SK-N-SH (cell line): Measurements from ENCODE around the gene SYNPO2. TPM values are rescaled to one million over a fixed set of nuclear protein-coding genes. Genes with fewer than 3 reads are reported as not detected.

Experiments used
- CTCF ChIA-PET: fragments of 300-600, 350-600 bp; formaldehyde crosslinking; extraction: SDS; loops from one replicate; lab custom pipeline; 2021; lab: Yijun Ruan, JAX
- POLR2A ChIA-PET: fragments of 350-600 bp; sonication (Branson Sonifier 250); formaldehyde crosslinking; extraction: SDS; loops from one replicate; lab custom pipeline; 2020; ENCODE audit warnings: antibody characterized with exemption, inconsistent platforms; lab: Yijun Ruan, JAX
- DNase-seq: peaks from one replicate; pipeline ENCODE4 v3.0.0; 2012
- H2AFZ ChIP-seq: fragments of 200-600 bp; sonication (generic); 2 replicates; pipeline ENCODE4 v1.8.1; 2016; ENCODE audit warnings: antibody characterized with exemption, mild to moderate bottlenecking, low read depth
- H3F3A ChIP-seq: fragments of 200-600 bp; sonication (generic); replicated peaks from 2 replicates; pipeline ENCODE3; 2016; ENCODE audit warnings: antibody characterized with exemption, mild to moderate bottlenecking; ENCODE audit not compliant: insufficient read depth
- H3K27ac ChIP-seq, 2 experiments: fragments of 200-500 bp in 1 of 2; fragments of 200-600 bp in 1 of 2; sonication (Bioruptor generic) in 1 of 2; sonication (generic), shearing (Covaris generic) in 1 of 2; 2 replicates each; pipeline versions ENCODE4 v1.5.1 to v1.6.1; 2014 to 2016; ENCODE audit warnings: low read depth in 2 of 2, inconsistent platforms in 1 of 2, low read length in 1 of 2, mild to moderate bottlenecking in 1 of 2, mixed read lengths in 1 of 2
- H3K27me3 ChIP-seq: fragments of 200-600 bp; sonication (generic), shearing (Covaris generic); 2 replicates; pipeline ENCODE4 v1.6.1; 2016; ENCODE audit warnings: mixed run types; ENCODE audit not compliant: insufficient read depth
- H3K36me3 ChIP-seq, 2 experiments: fragments of 200-500 bp in 1 of 2; fragments of 200-600 bp in 1 of 2; sonication (Bioruptor generic) in 1 of 2; sonication (generic) in 1 of 2; replicated peaks in 1 of 2; 2 replicates each; pipeline versions ENCODE3 to v1.5.1; 2014 to 2016; ENCODE audit warnings: low read length in 1 of 2, mild to moderate bottlenecking in 1 of 2; ENCODE audit not compliant: insufficient read depth in 2 of 2, control insufficient read depth in 1 of 2
- H3K4me1 ChIP-seq, 2 experiments: fragments of 200-500 bp in 1 of 2; fragments of 200-600 bp in 1 of 2; sonication (Bioruptor generic) in 1 of 2; sonication (generic), shearing (Covaris generic) in 1 of 2; 2 replicates each; pipeline versions ENCODE4 v1.5.1 to v1.6.1; 2014 to 2016; ENCODE audit warnings: low read depth in 1 of 2, low read length in 1 of 2, mixed run types in 1 of 2; ENCODE audit not compliant: insufficient read depth in 2 of 2, control insufficient read depth in 1 of 2
- H3K4me2 ChIP-seq: fragments of 200-600 bp; sonication (generic), shearing (Covaris generic); 2 replicates; pipeline ENCODE4 v1.6.1; 2017; ENCODE audit warnings: mixed run types
- H3K4me3 ChIP-seq, 2 experiments: fragments of 200-500 bp in 1 of 2; fragments of 200-600 bp in 1 of 2; sonication (Bioruptor generic) in 1 of 2; sonication (generic), shearing (Covaris generic) in 1 of 2; 2 replicates each; pipeline versions ENCODE4 v1.5.1 to v1.8.1; 2014 to 2016; ENCODE audit warnings: low read depth in 2 of 2, inconsistent platforms in 1 of 2, low read length in 1 of 2, mild to moderate bottlenecking in 1 of 2, mixed read lengths in 1 of 2, moderate library complexity in 1 of 2
- H3K79me2 ChIP-seq: fragments of 200-600 bp; sonication (generic); 2 replicates; pipeline ENCODE4 v1.8.1; 2017; ENCODE audit warnings: mild to moderate bottlenecking; ENCODE audit not compliant: insufficient read depth
- H3K9ac ChIP-seq: fragments of 200-600 bp; sonication (generic); 2 replicates; pipeline ENCODE4 v1.6.1; 2017; ENCODE audit warnings: mixed run types
- H3K9me2 ChIP-seq: fragments of 200-600 bp; sonication (generic); 2 replicates; pipeline ENCODE4 v1.6.1; 2017; ENCODE audit warnings: mixed run types
- H3K9me3 ChIP-seq: fragments of 200-600 bp; sonication (generic); 2 replicates; pipeline ENCODE4 v1.6.1; 2017; ENCODE audit warnings: mixed run types, mild to moderate bottlenecking, moderate library complexity
- H4K20me1 ChIP-seq: fragments of 200-600 bp; sonication (generic); 2 replicates; pipeline ENCODE4 v1.6.1; 2017; ENCODE audit warnings: mild to moderate bottlenecking, mixed run types; ENCODE audit not compliant: insufficient read depth
- CHD2 ChIP-seq: fragments of 150-350 bp; IDR thresholded peaks from 2 replicates; pipeline ENCODE4 v1.6.1; 2018; ENCODE audit warnings: low read length; ENCODE audit not compliant: partially characterized antibody
- CTCF ChIP-seq: fragments of 200-600 bp; sonication (generic); IDR thresholded peaks from 2 replicates; pipeline ENCODE4 v1.6.1; 2017; ENCODE audit warnings: antibody characterized with exemption, mild to moderate bottlenecking, moderate library complexity
- EP300 ChIP-seq, 2 experiments: IDR thresholded peaks; 2 replicates each; pipeline versions ENCODE4 v1.4.0 to v1.6.1; 2012; ENCODE audit warnings: borderline replicate concordance in 1 of 2, low read depth in 1 of 2, low read length in 1 of 2
- FOXJ3 ChIP-seq: sonication (generic); formaldehyde crosslinking; IDR thresholded peaks from 2 replicates; pipeline ENCODE4 v1.5.1; 2020; ENCODE audit warnings: mild to moderate bottlenecking, missing genetic modification reagents
- FOXM1 ChIP-seq: IDR thresholded peaks from 2 replicates; pipeline ENCODE4 v1.4.0; 2012; ENCODE audit warnings: low read depth, mild to moderate bottlenecking
- GATA2 ChIP-seq: sonication (generic); formaldehyde crosslinking; IDR thresholded peaks from 2 replicates; pipeline ENCODE4 v1.5.0; 2020; ENCODE audit warnings: mild to moderate bottlenecking, missing genetic modification reagents
- MEF2A ChIP-seq: IDR thresholded peaks from 2 replicates; pipeline ENCODE4 v1.4.0; 2012; ENCODE audit warnings: low read depth, borderline replicate concordance
- MXI1 ChIP-seq: IDR thresholded peaks from 2 replicates; pipeline ENCODE4 v1.6.1; 2012; ENCODE audit warnings: mild to moderate bottlenecking, low read depth, low read length, improper control_type of control experiment
- PBX3 ChIP-seq: IDR thresholded peaks from 2 replicates; pipeline ENCODE4; 2012
- POLR2AphosphoS5 ChIP-seq: IDR thresholded peaks from 2 replicates; pipeline ENCODE4 v1.6.1; 2012; ENCODE audit warnings: low read depth, low read length
- REST ChIP-seq: IDR thresholded peaks from 2 replicates; pipeline ENCODE4 v1.6.1; 2012; ENCODE audit warnings: mild to moderate bottlenecking, low read depth, low read length, moderate library complexity
- SMC3 ChIP-seq: IDR thresholded peaks from 2 replicates; pipeline ENCODE4 v1.6.1; 2012; ENCODE audit warnings: low read depth, low read length, improper control_type of control experiment
- TEAD4 ChIP-seq: IDR thresholded peaks from 2 replicates; pipeline ENCODE4 v1.4.0; 2012; ENCODE audit warnings: mild to moderate bottlenecking, borderline replicate concordance; ENCODE audit not compliant: insufficient read depth
- USF1 ChIP-seq: IDR thresholded peaks from 2 replicates; pipeline ENCODE4 v1.4.0; 2012; ENCODE audit warnings: low read depth, borderline replicate concordance
- WGBS: methylation state at CpG from one replicate; pipeline ENCODE4 v1.1.6; 2017; ENCODE audit warnings: low lambda C conversion rate; 5-methylcytosine and 5-hydroxymethylcytosine counted together
- polyA plus RNA-seq, 3 experiments: library from polyadenylated mRNA; depleted of rRNA; stranded (reverse); fragments of >200 nt; gene quantifications; 2 replicates each; pipeline ENCODE4 v1.2.3, GENCODE V29; 2012

The SYNPO2 gene
- polyA plus RNA-seq, 1 of the 3 experiments (the other 2 are of a cell fraction) = 7.2 TPM

- no peaks in the 10 kb centered on the region for H3K36me3 ChIP-seq
- no peak for TF ChIP-seq PBX3
- TF ChIP-seq FOXM1 = no peak
- no peak for TF ChIP-seq MEF2A
- TF ChIP-seq SMC3 = no peak
- no peak for TF ChIP-seq CTCF
- no peak for TF ChIP-seq REST
- no peak for TF ChIP-seq POLR2AphosphoS5
- TF ChIP-seq CHD2 = no peak
- no peak for TF ChIP-seq GATA2 (CRISPR knock-in tag)
- no peak for TF ChIP-seq EP300 (IDR thresholded peaks at IDR 0.05; ENCODE audit: borderline replicate concordance in 1 of 2, low read depth in 1 of 2, low read length in 1 of 2)
- TF ChIP-seq USF1 = no peak
- TF ChIP-seq TEAD4 = no peak
- no peak for TF ChIP-seq MXI1
- no peak for TF ChIP-seq FOXJ3 (CRISPR knock-in tag)
- TF ChIP-seq, all 33 proteins: peak for 0
- no peaks in the 10 kb centered on the region for H3K9me3 ChIP-seq
- DNase-seq = no peak
- peaks cover 6% of the 10 kb centered on the region; the same call in 1 of the 2 replicates for H3K79me2 ChIP-seq
- H3K4me1 ChIP-seq = peaks cover 0 to 3% of the 10 kb centered on the region in 2 experiments; a peak in 2 of 4 replicates
- peaks cover 6% of the 10 kb centered on the region for H3F3A ChIP-seq
- WGBS = 87% methylated on average over 3 of the region's 3 CpGs
- no peaks in the 10 kb centered on the region for H4K20me1 ChIP-seq
- ChIA-PET CTCF (interaction anchor here (0.8 to 3.3 kb wide), 11 partner anchors 13 to 158 kb away, joined by 3 to 16 read pairs (median 3); no protein-coding TSS in a partner anchor), POLR2A (no interaction called here)
- no peaks in the 10 kb centered on the region for H3K27me3 ChIP-seq
- no peak overlapping the region for H3K27ac ChIP-seq
- H3K9me2 ChIP-seq = no peaks in the 10 kb centered on the region; the same call in 1 of the 2 replicates
- no peak overlapping the region for H3K4me2 ChIP-seq
- no peak overlapping the region for H3K9ac ChIP-seq
- H3K4me3 ChIP-seq = no peak overlapping the region
- H2AFZ ChIP-seq = no peak overlapping the region
Observed at GRCh38 chr4:118884716-118885115, 3.9 kb upstream of the SYNPO2 start.
